ENCODE results near the gene GCSAM.
A peak's percentile ranks its signal among the peaks of the same experiment; 100 is the strongest.

GCSAM gene

DNA sequence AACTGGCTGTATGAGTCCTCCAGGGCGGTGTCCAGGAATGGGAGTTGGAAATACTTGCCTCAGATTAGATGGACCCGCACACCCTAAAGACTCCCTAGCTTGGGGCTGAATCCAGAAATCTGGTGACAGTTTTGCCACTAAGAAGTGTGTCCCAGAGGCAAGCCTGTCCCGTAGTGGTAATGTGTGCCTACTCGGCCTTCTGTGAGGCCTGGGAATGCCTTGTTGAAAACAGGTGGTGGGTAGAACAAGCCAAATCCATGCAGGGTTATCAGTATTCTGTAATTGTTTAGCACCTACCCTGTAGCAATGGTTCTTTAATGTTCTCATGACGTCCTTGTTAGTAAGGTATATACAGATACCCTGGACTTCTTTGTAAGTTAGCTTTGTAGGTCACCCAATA, 45.3 kb downstream of the GCSAM start:
- Histone ChIP-seq H3K79me2 (ENCODE audit: control insufficient read depth, insufficient read depth, low read length) (peaks cover 8% of the 10 kb centered on the region), H3K56ac (ENCODE audit: low read length) (peak overlapping the region; percentile 39), H3K9ac (ENCODE audit: low read length) (peak overlapping the region; percentile 33), H4K5ac (ENCODE audit: low read length) (no peak overlapping the region), H3K4me2 (ENCODE audit: low read length) (peak overlapping the region; percentile 32), H2AK5ac (ENCODE audit: low read length) (no peak overlapping the region), H2BK120ac (ENCODE audit: low read depth, low read length) (no peak overlapping the region), H3K79me1 (ENCODE audit: low read length) (peaks cover 6% of the 10 kb centered on the region), H4K8ac (ENCODE audit: low read depth, low read length) (no peak overlapping the region), H3K36me3 (ENCODE audit: control insufficient read depth, insufficient read depth, low read length) (no peaks in the 10 kb centered on the region), H3K27me3 (ENCODE audit: insufficient read depth, low read length, poor library complexity) (no peaks in the 10 kb centered on the region), H3K4ac (ENCODE audit: low read depth, low read length) (no peak overlapping the region), H2BK5ac (ENCODE audit: low read length) (no peak overlapping the region), H2BK15ac (replicated peaks; ENCODE audit: low read depth) (no peak overlapping the region), H3K27ac (ENCODE audit: low read depth, low read length) (no peak overlapping the region), H3K4me1 (ENCODE audit: control insufficient read depth, low read depth, low read length) (peaks cover 21% of the 10 kb centered on the region), H3K18ac (ENCODE audit: low read length) (no peak overlapping the region), H3K23ac (ENCODE audit: low read length) (peak overlapping the region; percentile 37), H3K4me3 (ENCODE audit: low read length) (no peak overlapping the region)
- no CpG with 5 or more reads among the region's 5 CpGs for WGBS (ENCODE audit: extremely low coverage, insufficient coverage, low lambda C conversion rate)
- DNase-seq = no peak

- no peak overlapping the region for H2BK120ac ChIP-seq (ENCODE audit: low read depth, low read length)
- H3K79me1 ChIP-seq (ENCODE audit: low read length) = peaks cover 6% of the 10 kb centered on the region
- no peak overlapping the region for H3K23ac ChIP-seq (ENCODE audit: low read length)
- H3K9ac ChIP-seq (ENCODE audit: low read length) = peak overlapping the region; percentile 85
- H3K27me3 ChIP-seq (ENCODE audit: insufficient read depth, low read length, poor library complexity) = no peaks in the 10 kb centered on the region
- H4K5ac ChIP-seq (ENCODE audit: low read length) = no peak overlapping the region
- H3K27ac ChIP-seq (ENCODE audit: low read depth, low read length) = no peak overlapping the region
- H3K4me3 ChIP-seq (ENCODE audit: low read length) = peak overlapping the region; percentile 81
- WGBS (ENCODE audit: extremely low coverage, insufficient coverage, low lambda C conversion rate) = no CpG with 5 or more reads among the region's 14 CpGs
- no peak for DNase-seq
- no peak overlapping the region for H4K8ac ChIP-seq (ENCODE audit: low read depth, low read length)
- peak overlapping the region; percentile 98 for H3K56ac ChIP-seq (ENCODE audit: low read length)
- peak overlapping the region; percentile 45 for H3K4ac ChIP-seq (ENCODE audit: low read depth, low read length)
- no peaks in the 10 kb centered on the region for H3K36me3 ChIP-seq (ENCODE audit: control insufficient read depth, insufficient read depth, low read length)
- H2AK5ac ChIP-seq (ENCODE audit: low read length) = no peak overlapping the region
- H3K18ac ChIP-seq (ENCODE audit: low read length) = no peak overlapping the region
- peak overlapping the region; percentile 37 for H2BK5ac ChIP-seq (ENCODE audit: low read length)
- peaks cover 8% of the 10 kb centered on the region for H3K79me2 ChIP-seq (ENCODE audit: control insufficient read depth, insufficient read depth, low read length)
- H3K4me1 ChIP-seq (ENCODE audit: control insufficient read depth, low read depth, low read length) = peaks cover 15% of the 10 kb centered on the region
- no peak overlapping the region for H2BK15ac ChIP-seq (replicated peaks; ENCODE audit: low read depth)
- peak overlapping the region; percentile 85 for H3K4me2 ChIP-seq (ENCODE audit: low read length)
Measured at GRCh38 chr3:112086875-112087524, 46.0 kb downstream of the GCSAM start.

DNA sequence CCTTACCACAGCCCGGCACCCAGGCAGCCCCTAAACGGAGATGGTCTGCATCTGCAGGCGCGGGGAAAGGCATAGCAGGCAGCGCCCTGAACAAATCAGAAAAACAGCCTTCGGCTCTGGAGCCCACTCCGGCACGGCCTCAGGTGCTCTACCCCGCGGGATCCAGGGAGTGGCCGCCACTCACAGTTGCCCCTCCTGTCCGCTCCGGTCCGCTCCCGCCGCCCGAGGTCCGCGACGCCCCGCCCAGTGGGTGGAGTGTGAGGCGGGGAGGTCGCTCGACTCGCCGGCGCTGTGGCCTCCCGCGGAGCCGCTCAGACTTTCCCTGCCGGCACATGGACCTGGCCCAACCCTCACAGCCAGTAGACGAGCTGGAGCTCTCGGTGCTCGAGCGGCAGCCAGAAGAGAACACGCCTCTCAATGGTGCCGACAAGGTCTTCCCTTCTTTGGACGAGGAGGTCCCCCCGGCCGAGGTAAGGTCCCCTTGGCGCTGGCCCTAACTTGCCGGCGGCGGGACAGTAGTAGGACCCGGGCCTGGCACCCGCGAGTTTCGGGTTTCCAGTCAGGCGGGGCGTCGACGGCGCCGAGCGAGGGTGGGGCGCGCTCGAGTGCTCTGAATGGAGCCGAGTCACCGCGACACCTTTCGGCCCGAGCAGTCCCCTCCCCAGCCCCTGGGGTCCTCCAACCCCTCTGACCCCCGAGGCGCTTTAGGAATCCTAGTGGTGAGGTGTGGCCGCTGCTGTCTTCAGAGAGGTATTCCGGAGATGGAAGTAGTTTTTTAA, 46.8 kb downstream of the GCSAM start, which contains the start of gene C3orf52:
Gene C3orf52 (plus strand): TSS at position 314 of the 779 bp plus-strand sequence. CDS start 19 bp downstream, at position 333.
- Histone ChIP-seq H3K9ac (ENCODE audit: low read length) (peak within 1 kb of the TSS; percentile 85), H3K18ac (ENCODE audit: low read length) (peak within 1 kb of the TSS; percentile 62), H4K5ac (ENCODE audit: low read length) (no peak within 1 kb of the TSS), H3K4me2 (ENCODE audit: low read length) (peak within 1 kb of the TSS; percentile 87), H4K8ac (ENCODE audit: low read depth, low read length) (no peak within 1 kb of the TSS), H2BK120ac (ENCODE audit: low read depth, low read length) (no peak within 1 kb of the TSS), H2BK15ac (replicated peaks; ENCODE audit: low read depth) (no peak within 1 kb of the TSS), H3K56ac (ENCODE audit: low read length) (peak within 1 kb of the TSS; percentile 98), H3K23ac (ENCODE audit: low read length) (peak within 1 kb of the TSS; percentile 48), H3K27ac (ENCODE audit: low read depth, low read length) (peak within 1 kb of the TSS; percentile 81), H3K4me3 (ENCODE audit: low read length) (peak within 1 kb of the TSS; percentile 81), H3K4me1 (ENCODE audit: control insufficient read depth, low read depth, low read length) (peaks cover 15% of the 10 kb centered on the region), H3K4ac (ENCODE audit: low read depth, low read length) (peak within 1 kb of the TSS; percentile 45), H3K36me3 (ENCODE audit: control insufficient read depth, insufficient read depth, low read length) (no peaks in the 10 kb centered on the region), H3K79me2 (ENCODE audit: control insufficient read depth, insufficient read depth, low read length) (peaks cover 7% of the 10 kb centered on the region), H2BK5ac (ENCODE audit: low read length) (peak within 1 kb of the TSS; percentile 77), H3K79me1 (ENCODE audit: low read length) (peaks cover 6% of the 10 kb centered on the region), H3K27me3 (ENCODE audit: insufficient read depth, low read length, poor library complexity) (no peaks in the 10 kb centered on the region), H2AK5ac (ENCODE audit: low read length) (no peak within 1 kb of the TSS)
- no CpG with 5 or more reads among the region's 67 CpGs for WGBS (ENCODE audit: extremely low coverage, insufficient coverage, low lambda C conversion rate)
- peak; percentile 96 for DNase-seq

DNA sequence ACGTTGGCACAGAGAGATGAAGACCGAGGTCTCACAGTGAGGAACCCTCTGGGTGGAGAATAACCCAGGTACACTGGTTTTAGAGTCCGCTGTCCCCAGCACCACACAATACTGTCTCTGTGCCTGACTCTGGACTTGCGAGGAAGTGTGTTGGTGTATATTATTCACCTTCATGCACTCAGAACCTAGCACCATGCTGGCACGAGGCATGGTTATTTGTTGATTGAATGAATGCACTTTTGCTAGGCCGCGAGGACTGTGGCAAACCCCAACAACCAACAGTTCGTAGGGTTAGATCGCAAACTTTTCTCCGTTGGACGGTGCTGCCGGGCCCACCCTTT, 47.3 kb downstream of the GCSAM start:
- no CpG with 5 or more reads among the region's 12 CpGs for WGBS (ENCODE audit: extremely low coverage, insufficient coverage, low lambda C conversion rate)
- no peaks in the 10 kb centered on the region for H3K27me3 ChIP-seq (ENCODE audit: insufficient read depth, low read length, poor library complexity)

GRCh38 chr3:112084980-112085705, 47.9 kb downstream of the GCSAM start:
- H3K56ac ChIP-seq (ENCODE audit: low read length) = peak overlapping the region; percentile 87
- no peaks in the 10 kb centered on the region for H3K27me3 ChIP-seq (ENCODE audit: insufficient read depth, low read length, poor library complexity)
- H2BK5ac ChIP-seq (ENCODE audit: low read length) = no peak overlapping the region
- H4K5ac ChIP-seq (ENCODE audit: low read length) = no peak overlapping the region
- no peak overlapping the region for H3K9ac ChIP-seq (ENCODE audit: low read length)
- H3K36me3 ChIP-seq (ENCODE audit: control insufficient read depth, insufficient read depth, low read length) = no peaks in the 10 kb centered on the region
- H3K23ac ChIP-seq (ENCODE audit: low read length) = no peak overlapping the region
- H2BK15ac ChIP-seq (replicated peaks; ENCODE audit: low read depth) = no peak overlapping the region
- DNase-seq = peak; percentile 75
- no peak overlapping the region for H2AK5ac ChIP-seq (ENCODE audit: low read length)
- H3K18ac ChIP-seq (ENCODE audit: low read length) = no peak overlapping the region
- peak overlapping the region; percentile 87 for H3K4me2 ChIP-seq (ENCODE audit: low read length)
- H3K27ac ChIP-seq (ENCODE audit: low read depth, low read length) = no peak overlapping the region
- no peak overlapping the region for H2BK120ac ChIP-seq (ENCODE audit: low read depth, low read length)
- no peak overlapping the region for H3K4ac ChIP-seq (ENCODE audit: low read depth, low read length)
- WGBS (ENCODE audit: extremely low coverage, insufficient coverage, low lambda C conversion rate) = no CpG with 5 or more reads among the region's 7 CpGs
- peaks cover 7% of the 10 kb centered on the region for H3K79me2 ChIP-seq (ENCODE audit: control insufficient read depth, insufficient read depth, low read length)
- peaks cover 6% of the 10 kb centered on the region for H3K79me1 ChIP-seq (ENCODE audit: low read length)
- no peak overlapping the region for H3K4me3 ChIP-seq (ENCODE audit: low read length)
- peaks cover 15% of the 10 kb centered on the region for H3K4me1 ChIP-seq (ENCODE audit: control insufficient read depth, low read depth, low read length)
- H4K8ac ChIP-seq (ENCODE audit: low read depth, low read length) = no peak overlapping the region

More for the DNA sequence above, 47.3 kb downstream of the GCSAM start:
- H3K4me3 ChIP-seq (ENCODE audit: low read length) = peak overlapping the region; percentile 56
- H2BK15ac ChIP-seq (replicated peaks; ENCODE audit: low read depth) = no peak overlapping the region
- H3K4me2 ChIP-seq (ENCODE audit: low read length) = peak overlapping the region; percentile 87
- peaks cover 7% of the 10 kb centered on the region for H3K79me2 ChIP-seq (ENCODE audit: control insufficient read depth, insufficient read depth, low read length)
- DNase-seq = no peak
- peaks cover 6% of the 10 kb centered on the region for H3K79me1 ChIP-seq (ENCODE audit: low read length)
- no peak overlapping the region for H2AK5ac ChIP-seq (ENCODE audit: low read length)
- H4K5ac ChIP-seq (ENCODE audit: low read length) = no peak overlapping the region
- no peak overlapping the region for H2BK5ac ChIP-seq (ENCODE audit: low read length)
- H4K8ac ChIP-seq (ENCODE audit: low read depth, low read length) = no peak overlapping the region
- H3K18ac ChIP-seq (ENCODE audit: low read length) = no peak overlapping the region
- peak overlapping the region; percentile 48 for H3K23ac ChIP-seq (ENCODE audit: low read length)
- H2BK120ac ChIP-seq (ENCODE audit: low read depth, low read length) = no peak overlapping the region
- peak overlapping the region; percentile 80 for H3K9ac ChIP-seq (ENCODE audit: low read length)
- peak overlapping the region; percentile 87 for H3K56ac ChIP-seq (ENCODE audit: low read length)
- H3K27ac ChIP-seq (ENCODE audit: low read depth, low read length) = no peak overlapping the region
- no peak overlapping the region for H3K4ac ChIP-seq (ENCODE audit: low read depth, low read length)
- no peaks in the 10 kb centered on the region for H3K36me3 ChIP-seq (ENCODE audit: control insufficient read depth, insufficient read depth, low read length)
- H3K4me1 ChIP-seq (ENCODE audit: control insufficient read depth, low read depth, low read length) = peaks cover 15% of the 10 kb centered on the region

Data from mesendoderm (in vitro differentiated cells).